DMS 273 (cell line): ENCODE measurements around the gene UFSP1.
A peak's percentile ranks its signal among the peaks of the same experiment; 100 is the strongest.
"Not testable (repeated sequence)": the region's sequence is repeated elsewhere in the genome, so short reads cannot be mapped to it uniquely, and the experiment has no call there.

Experiments used
- DNase-seq: peaks from one replicate; lab custom pipeline; 2025; ENCODE audit not compliant: unreplicated experiment; lab: John Stamatoyannopoulos, UW

Gene UFSP1

GRCh38 chr7:100860702-100861615 is 28.6 kb downstream of the UFSP1 start:
- DNase-seq: no peak

- no peak for DNase-seq
Observed at GRCh38 chr7:100859856-100860255, 29.7 kb downstream of the UFSP1 start.

- DNase-seq: no peak
Observed at GRCh38 chr7:100856871-100857282, 32.6 kb downstream of the UFSP1 start.

GRCh38 chr7:100855515-100855914 is 34.0 kb downstream of the UFSP1 start:
- no peak for DNase-seq

GRCh38 chr7:100854899-100855298 is 34.6 kb downstream of the UFSP1 start:
- DNase-seq: not testable (repeated sequence)

- no peak for DNase-seq
Observed at GRCh38 chr7:100854146-100854895, 35.2 kb downstream of the UFSP1 start.

GRCh38 chr7:100852048-100852872 is 37.3 kb downstream of the UFSP1 start, which contains the start of gene SLC12A9:
SLC12A9 (plus strand) TSS chr7:100852713; CDS start chr7:100854198, 1,485 bp downstream.
- DNase-seq: peak; percentile 98

- DNase-seq: no peak
Observed at GRCh38 chr7:100847360-100847759, 42.2 kb downstream of the UFSP1 start.

- no peak for DNase-seq
Observed at GRCh38 chr7:100840470-100841100, 48.9 kb downstream of the UFSP1 start.

GRCh38 chr7:100839361-100839760 is 50.2 kb downstream of the UFSP1 start:
- DNase-seq: no peak
